ENCODE data around the gene AP5Z1. TPM values are rescaled to one million over a fixed set of nuclear protein-coding genes. Genes with fewer than 3 reads are reported as not detected.

Gene AP5Z1
- total RNA-seq, 1 donor from 2014 or later: 71.2 TPM

- peaks cover 8% of the 10 kb centered on the region for H3K27me3 ChIP-seq (ENCODE audit: control insufficient read depth, insufficient read depth, low read length)
- no peak for TF ChIP-seq CTCF (IDR thresholded peaks at IDR 0.05; ENCODE audit: insufficient read depth, low read length, poor library complexity, severe bottlenecking)
- no peaks in the 10 kb centered on the region for H3K36me3 ChIP-seq (ENCODE audit: control insufficient read depth, insufficient read depth, low read length)
- no peak overlapping the region for H3K4me3 ChIP-seq (ENCODE audit: low read depth, low read length)
- no peak for DNase-seq (ENCODE audit: low read depth)
These were observed 57.3 kb downstream of the AP5Z1 start for GRCh38 chr7:4832711-4833110.

DNA sequence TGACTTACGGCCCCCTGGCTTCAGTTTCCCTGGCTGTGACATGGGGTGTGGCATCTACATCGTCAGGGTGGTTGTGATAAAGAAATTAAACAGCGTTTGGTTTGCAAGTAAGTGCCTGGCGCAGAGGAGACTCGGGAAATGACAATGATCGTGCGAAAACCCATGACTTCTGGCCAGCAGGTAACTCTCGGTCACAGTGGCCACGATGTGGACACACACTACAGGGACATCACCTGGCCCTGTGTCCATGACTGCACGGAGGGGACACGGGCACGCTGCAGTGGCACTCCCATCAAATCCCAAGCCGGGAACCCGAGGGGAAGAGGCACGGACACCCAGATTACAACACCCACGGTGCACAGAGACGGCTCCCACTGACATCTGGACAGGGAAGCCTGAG, 57.8 kb downstream of the AP5Z1 start:
- H3K27me3 ChIP-seq (ENCODE audit: control insufficient read depth, insufficient read depth, low read length): peaks cover 13% of the 10 kb centered on the region
- no peak overlapping the region for H3K4me3 ChIP-seq (ENCODE audit: low read depth, low read length)
- DNase-seq (ENCODE audit: low read depth): no peak
- no peaks in the 10 kb centered on the region for H3K36me3 ChIP-seq (ENCODE audit: control insufficient read depth, insufficient read depth, low read length)
- no peak for TF ChIP-seq CTCF (IDR thresholded peaks at IDR 0.05; ENCODE audit: insufficient read depth, low read length, poor library complexity, severe bottlenecking)

DNA sequence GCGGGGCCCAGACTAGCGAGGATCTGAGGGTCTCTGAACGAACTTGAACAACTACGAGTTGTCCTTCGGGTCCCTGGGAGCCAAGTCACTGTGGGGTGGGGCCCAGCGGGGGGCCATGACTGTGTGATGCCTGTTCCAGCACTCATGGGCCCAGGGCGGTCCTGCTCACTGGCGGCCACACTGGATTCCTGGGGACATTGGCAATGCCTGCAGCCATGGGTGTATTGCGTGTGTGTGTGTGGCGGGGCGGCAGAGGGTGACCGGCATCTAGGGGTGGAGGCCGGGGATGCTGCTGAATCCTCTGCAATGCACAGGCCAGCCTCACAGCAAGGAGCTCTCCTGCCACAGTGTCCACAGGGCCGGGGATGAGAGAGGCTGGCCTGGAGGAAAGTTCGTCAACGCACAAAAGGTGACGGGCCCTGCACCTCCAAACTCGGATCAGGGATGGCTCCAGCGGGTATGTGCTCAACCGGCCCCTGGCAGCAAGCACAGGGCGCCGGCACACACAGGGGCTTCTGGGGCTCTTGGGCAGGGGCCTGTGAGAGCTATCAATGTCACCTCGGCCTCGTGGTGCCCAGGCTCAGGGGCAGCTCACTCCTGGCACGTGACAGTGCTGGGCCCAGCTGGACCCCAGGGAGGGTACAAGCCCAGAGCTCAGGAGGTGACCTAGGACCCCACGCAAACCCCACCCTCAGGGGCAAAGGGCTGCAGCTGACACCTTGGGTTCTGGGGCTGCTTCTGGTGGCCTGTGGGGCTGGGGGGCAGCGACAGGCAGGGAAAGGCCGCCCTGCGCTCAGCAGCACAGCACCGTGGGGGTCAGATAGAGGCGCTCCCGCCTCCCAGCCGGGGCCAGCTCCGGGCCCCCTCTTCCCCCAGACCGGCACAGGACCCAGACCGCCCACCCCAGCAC, 58.5 kb downstream of the AP5Z1 start:
- TF ChIP-seq CTCF (IDR thresholded peaks at IDR 0.05; ENCODE audit: insufficient read depth, low read length, poor library complexity, severe bottlenecking): no peak
- DNase-seq (ENCODE audit: low read depth): no peak
- peaks cover 13% of the 10 kb centered on the region for H3K27me3 ChIP-seq (ENCODE audit: control insufficient read depth, insufficient read depth, low read length)
- H3K36me3 ChIP-seq (ENCODE audit: control insufficient read depth, insufficient read depth, low read length): no peaks in the 10 kb centered on the region
- H3K4me3 ChIP-seq (ENCODE audit: low read depth, low read length): no peak overlapping the region

GRCh38 chr7:4834601-4835397, 59.4 kb downstream of the AP5Z1 start:
- Histone ChIP-seq H3K36me3 (ENCODE audit: control insufficient read depth, insufficient read depth, low read length) (no peaks in the 10 kb centered on the region), H3K27me3 (ENCODE audit: control insufficient read depth, insufficient read depth, low read length) (peaks cover 13% of the 10 kb centered on the region), H3K4me3 (ENCODE audit: low read depth, low read length) (no peak overlapping the region)
- TF ChIP-seq CTCF (IDR thresholded peaks at IDR 0.05; ENCODE audit: insufficient read depth, low read length, poor library complexity, severe bottlenecking): no peak
- no peak for DNase-seq (ENCODE audit: low read depth)

DNA sequence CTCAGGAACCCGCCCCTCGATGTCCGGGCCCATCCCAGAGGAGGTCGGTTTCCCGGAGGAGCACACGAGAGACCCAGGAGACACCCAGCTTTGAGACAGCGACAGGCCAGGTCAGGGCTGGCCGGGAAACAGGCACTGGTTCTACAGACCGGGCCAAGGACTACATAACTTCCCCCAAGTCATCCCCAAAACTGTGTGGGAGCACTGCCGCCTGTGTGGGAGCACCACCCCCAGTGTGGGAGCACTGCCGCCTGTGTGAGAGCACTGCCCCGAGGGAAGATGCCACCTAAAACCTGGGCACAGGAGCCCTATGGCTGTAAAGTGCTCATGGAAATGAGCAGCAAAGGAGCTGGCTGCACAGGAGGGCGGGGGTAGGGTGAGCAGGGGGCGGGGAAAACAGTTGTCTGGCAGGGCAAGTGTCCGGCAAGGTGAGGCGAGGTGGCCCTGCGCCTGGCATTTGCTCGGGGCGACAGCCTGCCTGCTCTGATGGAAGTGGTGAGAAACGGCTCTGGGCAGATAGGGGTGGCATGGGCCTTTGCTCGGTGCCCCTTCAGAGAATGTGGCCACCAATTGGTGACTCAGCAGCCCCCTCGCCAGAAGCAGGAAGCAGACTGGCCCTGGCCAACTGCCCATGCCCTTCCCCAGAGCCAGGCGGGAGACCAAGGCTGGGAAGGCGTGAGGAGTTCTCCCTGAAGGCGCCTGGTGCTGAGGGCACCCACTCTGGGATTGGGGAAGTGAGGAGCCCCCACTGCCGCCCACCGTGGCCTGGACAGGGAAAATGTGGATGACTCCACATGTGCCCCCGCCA, 60.2 kb downstream of the AP5Z1 start:
- no peak for DNase-seq (ENCODE audit: low read depth)
- Histone ChIP-seq H3K27me3 (ENCODE audit: control insufficient read depth, insufficient read depth, low read length) (peaks cover 13% of the 10 kb centered on the region), H3K4me3 (ENCODE audit: low read depth, low read length) (no peak overlapping the region), H3K36me3 (ENCODE audit: control insufficient read depth, insufficient read depth, low read length) (no peaks in the 10 kb centered on the region)
- TF ChIP-seq CTCF (IDR thresholded peaks at IDR 0.05; ENCODE audit: insufficient read depth, low read length, poor library complexity, severe bottlenecking): no peak
